Measurements from ENCODE around the gene FAM229A. TPM values are rescaled to one million over a fixed set of nuclear protein-coding genes. Genes with fewer than 3 reads are reported as not detected.

The FAM229A gene
- total RNA-seq, 1 donor from 2014 or later = 8.5 TPM

DNA sequence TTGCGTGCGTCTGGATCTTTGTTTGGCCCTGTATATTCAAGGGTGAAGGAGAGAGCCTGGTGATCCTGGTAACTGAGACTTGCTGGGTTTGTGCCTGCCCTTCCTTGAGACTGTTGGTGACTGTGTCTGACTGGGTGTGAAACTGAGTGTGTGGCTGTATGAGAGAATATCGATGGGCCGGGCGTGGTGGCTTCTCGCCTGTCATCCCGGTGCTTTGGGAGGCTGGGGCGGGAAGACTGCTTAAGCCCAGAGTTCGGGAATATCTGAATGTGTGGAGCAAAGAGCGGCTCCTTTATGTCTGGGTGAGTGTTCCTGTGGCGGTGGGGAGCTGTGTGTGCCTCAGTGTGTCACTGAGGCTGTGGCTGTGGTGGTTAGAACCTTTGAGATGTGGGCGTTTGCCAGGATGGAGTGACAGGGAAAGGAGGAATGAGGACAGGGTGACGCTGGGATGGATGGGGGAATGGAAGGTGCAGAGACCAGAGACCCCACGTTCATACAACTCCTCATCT is 23.6 kb downstream of the FAM229A start:
- TF ChIP-seq, protein P1, sequence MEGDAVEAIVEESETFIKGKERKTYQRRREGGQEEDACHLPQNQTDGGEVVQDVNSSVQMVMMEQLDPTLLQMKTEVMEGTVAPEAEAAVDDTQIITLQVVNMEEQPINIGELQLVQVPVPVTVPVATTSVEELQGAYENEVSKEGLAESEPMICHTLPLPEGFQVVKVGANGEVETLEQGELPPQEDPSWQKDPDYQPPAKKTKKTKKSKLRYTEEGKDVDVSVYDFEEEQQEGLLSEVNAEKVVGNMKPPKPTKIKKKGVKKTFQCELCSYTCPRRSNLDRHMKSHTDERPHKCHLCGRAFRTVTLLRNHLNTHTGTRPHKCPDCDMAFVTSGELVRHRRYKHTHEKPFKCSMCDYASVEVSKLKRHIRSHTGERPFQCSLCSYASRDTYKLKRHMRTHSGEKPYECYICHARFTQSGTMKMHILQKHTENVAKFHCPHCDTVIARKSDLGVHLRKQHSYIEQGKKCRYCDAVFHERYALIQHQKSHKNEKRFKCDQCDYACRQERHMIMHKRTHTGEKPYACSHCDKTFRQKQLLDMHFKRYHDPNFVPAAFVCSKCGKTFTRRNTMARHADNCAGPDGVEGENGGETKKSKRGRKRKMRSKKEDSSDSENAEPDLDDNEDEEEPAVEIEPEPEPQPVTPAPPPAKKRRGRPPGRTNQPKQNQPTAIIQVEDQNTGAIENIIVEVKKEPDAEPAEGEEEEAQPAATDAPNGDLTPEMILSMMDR (IDR thresholded peaks at IDR 0.05; ENCODE audit: unreplicated experiment) = no peak
- Mint-ChIP-seq H3K27ac (ENCODE audit: unreplicated experiment) (peak overlapping the region; percentile 90), H3K9me3 (ENCODE audit: unreplicated experiment) (no peaks in the 10 kb centered on the region), H3K4me1 (ENCODE audit: unreplicated experiment) (peaks cover 38% of the 10 kb centered on the region), H3K4me3 (ENCODE audit: unreplicated experiment) (peak overlapping the region; percentile 81), H3K27me3 (ENCODE audit: unreplicated experiment) (peaks cover 34% of the 10 kb centered on the region), H3K36me3 (ENCODE audit: low read depth, unreplicated experiment) (peaks cover 20% of the 10 kb centered on the region)
- DNase-seq (ENCODE audit: low spot score) = no peak

DNA sequence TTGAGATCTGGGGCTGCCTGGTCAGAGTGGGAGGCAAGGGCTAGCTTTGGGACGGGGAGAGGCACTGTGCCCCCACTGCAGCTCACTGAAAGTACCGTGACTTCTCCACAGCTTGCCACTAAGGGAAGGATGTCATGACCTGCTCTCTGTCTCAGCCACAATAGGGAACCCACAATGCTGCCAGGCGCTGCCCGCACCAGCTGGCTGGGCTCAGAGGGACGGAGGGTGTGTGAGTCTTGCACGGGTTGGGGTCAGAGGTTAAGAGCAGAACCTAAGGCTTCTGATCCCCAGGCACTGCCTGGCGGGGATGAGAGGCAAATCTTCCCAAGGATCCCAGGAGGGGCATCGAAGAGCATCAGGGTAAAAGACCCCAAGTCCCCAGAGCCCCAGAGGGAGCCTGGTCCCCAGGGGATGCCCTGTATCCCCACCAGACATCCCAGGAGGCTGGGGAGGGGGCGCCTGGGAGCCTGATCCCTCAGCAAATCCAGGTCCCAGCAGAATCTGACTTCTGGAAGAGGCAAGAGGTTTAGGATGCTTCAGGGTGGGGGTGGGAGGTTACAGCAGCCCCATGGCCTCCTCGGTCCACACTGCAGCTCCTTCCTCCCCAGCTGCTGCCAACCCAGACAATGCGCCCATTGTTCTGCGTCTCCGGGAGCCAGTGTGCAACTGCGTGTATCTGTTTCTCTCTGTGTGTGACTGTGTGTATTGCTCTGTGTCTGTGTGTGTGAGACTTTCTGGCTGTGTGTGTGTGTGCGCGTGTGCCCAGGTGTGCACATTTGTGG is 24.2 kb downstream of the FAM229A start:
- TF ChIP-seq, protein P1 (IDR thresholded peaks at IDR 0.05; ENCODE audit: unreplicated experiment) = no peak
- H3K9me3 Mint-ChIP-seq (ENCODE audit: unreplicated experiment) = no peaks in the 10 kb centered on the region
- peaks cover 37% of the 10 kb centered on the region for H3K27me3 Mint-ChIP-seq (ENCODE audit: unreplicated experiment)
- peaks cover 25% of the 10 kb centered on the region for H3K36me3 Mint-ChIP-seq (ENCODE audit: low read depth, unreplicated experiment)
- H3K4me1 Mint-ChIP-seq (ENCODE audit: unreplicated experiment) = peaks cover 39% of the 10 kb centered on the region
- peak overlapping the region; percentile 90 for H3K27ac Mint-ChIP-seq (ENCODE audit: unreplicated experiment)
- peak overlapping the region; percentile 81 for H3K4me3 Mint-ChIP-seq (ENCODE audit: unreplicated experiment)
- DNase-seq (ENCODE audit: low spot score) = no peak

DNA sequence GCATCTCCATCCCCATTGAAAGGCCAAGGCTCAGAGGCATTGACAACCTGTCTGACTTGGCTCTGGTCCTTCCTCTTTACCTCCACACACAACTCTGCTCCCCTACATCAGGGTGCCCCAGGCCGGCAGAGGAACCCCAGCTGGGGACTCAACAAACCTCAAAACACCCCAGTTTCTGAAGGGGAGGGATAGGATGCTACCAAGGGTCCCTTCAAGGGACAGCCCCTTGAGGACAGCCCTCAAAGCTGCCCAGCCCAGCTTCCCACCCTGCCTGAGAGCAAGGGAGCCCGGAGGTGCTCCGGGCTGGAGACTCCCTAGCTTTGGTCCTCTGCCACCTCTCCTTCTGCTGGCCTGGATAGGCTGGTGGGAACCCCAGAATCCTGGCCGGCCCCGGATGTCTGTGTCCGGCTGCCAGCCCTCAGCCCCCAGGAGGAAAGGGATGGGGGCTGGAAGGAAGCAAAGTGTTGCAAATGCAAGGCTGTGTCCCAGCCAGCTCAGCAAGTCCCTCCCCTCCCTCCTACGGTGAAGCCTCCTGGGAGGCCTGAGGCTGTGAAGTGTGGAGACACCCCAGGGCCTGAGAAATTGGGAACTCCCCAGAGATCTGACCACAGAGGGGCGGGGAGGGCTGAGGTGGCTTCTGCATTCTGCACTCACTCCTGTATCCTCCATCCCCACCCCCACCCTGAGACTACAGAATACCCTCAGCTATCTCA is 25.2 kb downstream of the FAM229A start:
- TF ChIP-seq, protein P1 (IDR thresholded peaks at IDR 0.05; ENCODE audit: unreplicated experiment) = no peak
- peaks cover 39% of the 10 kb centered on the region for H3K4me1 Mint-ChIP-seq (ENCODE audit: unreplicated experiment)
- H3K36me3 Mint-ChIP-seq (ENCODE audit: low read depth, unreplicated experiment) = peaks cover 26% of the 10 kb centered on the region
- peaks cover 35% of the 10 kb centered on the region for H3K27me3 Mint-ChIP-seq (ENCODE audit: unreplicated experiment)
- peak overlapping the region; percentile 62 for H3K4me3 Mint-ChIP-seq (ENCODE audit: unreplicated experiment)
- no peak overlapping the region for H3K27ac Mint-ChIP-seq (ENCODE audit: unreplicated experiment)
- H3K9me3 Mint-ChIP-seq (ENCODE audit: unreplicated experiment) = no peaks in the 10 kb centered on the region
- DNase-seq (ENCODE audit: low spot score) = peak; percentile 23

DNA sequence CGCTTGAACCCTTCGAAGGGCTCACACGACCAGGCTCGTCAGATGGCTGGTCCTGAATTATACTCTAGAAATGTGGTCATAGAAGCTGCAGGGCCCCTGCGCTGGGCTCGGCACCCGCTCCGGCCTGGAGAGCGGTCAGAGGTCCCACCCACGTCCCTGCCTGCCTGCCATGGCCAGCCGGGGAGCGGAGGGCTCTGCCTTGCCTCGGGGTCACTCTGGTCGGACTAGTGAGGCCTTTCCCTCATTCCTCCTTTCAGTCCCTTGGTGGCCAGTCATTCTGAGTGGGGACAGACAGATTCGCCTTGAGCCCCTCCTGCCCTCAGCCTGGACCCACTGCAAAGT is 25.7 kb downstream of the FAM229A start:
- Mint-ChIP-seq H3K36me3 (ENCODE audit: low read depth, unreplicated experiment) (peaks cover 32% of the 10 kb centered on the region), H3K4me3 (ENCODE audit: unreplicated experiment) (peak overlapping the region; percentile 62), H3K9me3 (ENCODE audit: unreplicated experiment) (no peaks in the 10 kb centered on the region), H3K27me3 (ENCODE audit: unreplicated experiment) (peaks cover 35% of the 10 kb centered on the region), H3K27ac (ENCODE audit: unreplicated experiment) (no peak overlapping the region), H3K4me1 (ENCODE audit: unreplicated experiment) (peaks cover 41% of the 10 kb centered on the region)
- peak; percentile 30 for DNase-seq (ENCODE audit: low spot score)
- TF ChIP-seq, protein P1 (IDR thresholded peaks at IDR 0.05; ENCODE audit: unreplicated experiment) = no peak

Measured in endothelial cell (in vitro differentiated cells).